Stromal cell of bone marrow (primary cell): ENCODE data around the gene NUDT6.
"Not testable (repeated sequence)": the region's sequence is repeated elsewhere in the genome, so short reads cannot be mapped to it uniquely, and the experiment has no call there.

ENCODE experiments used
- DNase-seq: peaks from one replicate; pipeline ENCODE4 v3.0.0-alpha.2; 2012; ENCODE audit warnings: low read depth

The NUDT6 gene

DNA sequence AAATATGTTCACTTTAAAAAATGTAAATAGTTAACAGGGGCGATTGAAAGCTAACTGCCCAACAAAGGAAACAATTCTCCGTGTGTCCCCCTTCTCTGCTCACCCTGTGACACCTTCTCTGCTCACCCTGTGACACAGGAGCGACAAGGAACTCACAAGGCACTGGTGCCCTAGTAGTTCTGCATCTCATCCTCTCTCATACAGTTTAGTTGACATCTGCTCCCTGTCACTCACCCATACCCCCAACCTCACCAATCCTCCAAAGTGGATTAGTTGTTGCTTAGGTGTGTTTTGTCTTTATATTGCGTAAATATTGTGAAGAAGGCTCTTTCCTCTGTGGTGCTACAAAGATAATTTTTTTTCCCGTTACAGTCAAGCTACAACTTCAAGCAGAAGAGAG is 46.4 kb downstream of the NUDT6 start:
- DNase-seq, result no peak

DNA sequence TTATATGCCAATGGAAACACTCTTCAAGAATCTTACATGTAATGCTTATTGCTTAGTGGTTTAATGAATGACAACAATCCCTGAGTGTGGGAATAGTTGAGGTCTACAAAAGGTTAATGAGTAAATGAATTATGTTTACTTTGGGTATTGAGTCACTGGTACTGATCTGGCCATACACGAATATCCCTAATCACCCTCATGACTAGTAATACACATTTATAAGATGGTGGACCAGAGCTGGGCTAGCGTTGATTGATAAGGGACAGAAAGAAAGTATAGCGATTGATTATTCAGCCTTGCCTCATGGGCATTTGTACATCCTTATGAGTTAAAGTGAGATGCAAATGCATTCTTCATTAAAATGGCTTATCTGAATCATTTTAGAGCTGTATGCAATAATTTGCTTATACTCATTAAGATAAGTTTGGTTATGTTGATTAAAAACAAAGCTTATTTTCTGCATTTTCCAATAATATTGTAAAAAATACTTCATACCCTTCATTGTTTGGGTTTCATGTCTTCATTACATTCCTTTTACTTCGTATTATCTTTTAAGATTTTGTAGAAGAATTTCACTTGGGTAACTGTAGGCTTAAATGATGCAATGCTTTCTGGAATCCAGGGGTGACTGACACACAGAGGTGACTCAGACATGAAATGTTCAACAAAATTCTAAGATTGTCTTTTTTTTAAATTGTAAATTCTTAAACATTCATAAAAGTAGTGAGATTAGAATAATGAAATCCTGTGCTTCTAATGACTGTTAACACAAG is 48.4 kb downstream of the NUDT6 start:
- peak; percentile 69 for DNase-seq

DNA sequence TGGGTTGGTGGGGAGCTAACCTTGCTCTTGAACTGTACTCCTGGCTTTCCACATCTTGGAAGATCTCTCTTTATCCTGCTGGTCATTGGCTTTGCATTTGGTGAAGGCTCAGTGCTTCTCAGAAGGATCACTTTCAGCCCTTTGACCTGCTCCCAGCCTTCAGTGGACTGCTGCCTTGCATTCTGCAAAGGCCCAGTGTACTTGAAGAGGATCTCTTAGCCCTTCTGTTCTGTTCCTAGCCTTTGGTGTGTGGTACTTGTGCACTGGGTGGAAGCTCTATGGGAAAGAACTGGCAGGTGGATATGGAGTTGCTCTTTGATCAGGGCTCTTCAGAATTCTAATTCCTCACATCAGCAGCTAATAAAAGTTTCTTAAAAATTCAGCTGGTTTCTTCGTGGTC is 49.3 kb downstream of the NUDT6 start:
- DNase-seq, result no peak

DNA sequence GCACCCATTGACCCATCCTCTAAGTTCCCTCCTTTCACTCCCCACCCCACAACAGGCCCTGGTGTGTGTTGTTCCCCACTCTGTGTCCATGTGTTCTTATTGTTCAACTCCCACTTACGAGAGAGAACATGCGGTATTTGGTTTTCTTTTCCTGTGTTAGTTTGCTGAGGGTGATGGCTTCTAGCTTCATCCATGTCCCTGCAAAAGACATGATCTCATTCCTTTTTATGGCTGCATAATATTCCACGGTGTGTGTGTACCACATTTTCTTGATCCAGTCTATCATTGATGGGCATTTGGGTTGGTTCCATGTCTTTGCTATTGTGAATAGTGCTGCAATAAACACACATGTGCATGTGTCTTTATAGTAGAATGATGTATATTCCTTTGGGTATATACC is 54.2 kb downstream of the NUDT6 start:
- DNase-seq, result not testable (repeated sequence)

DNA sequence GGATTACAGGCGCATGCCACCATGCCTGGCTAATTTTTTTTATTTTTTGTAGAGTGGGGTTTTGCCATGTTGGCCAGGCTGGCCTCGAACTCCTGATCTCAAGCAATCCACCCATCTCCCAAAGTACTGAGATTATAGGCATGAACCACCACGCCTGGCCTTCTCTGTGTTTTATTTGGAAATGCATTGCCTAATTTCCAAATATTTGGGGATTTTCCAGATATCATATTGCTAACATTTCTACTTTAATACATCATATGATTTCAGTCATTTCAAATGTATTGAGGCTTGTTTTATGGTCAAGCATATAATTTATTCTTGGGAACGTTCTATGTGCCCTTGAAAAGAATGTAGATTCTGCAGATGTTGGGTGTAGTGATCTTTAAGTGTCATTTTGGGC is 57.0 kb downstream of the NUDT6 start:
- no peak for DNase-seq

DNA sequence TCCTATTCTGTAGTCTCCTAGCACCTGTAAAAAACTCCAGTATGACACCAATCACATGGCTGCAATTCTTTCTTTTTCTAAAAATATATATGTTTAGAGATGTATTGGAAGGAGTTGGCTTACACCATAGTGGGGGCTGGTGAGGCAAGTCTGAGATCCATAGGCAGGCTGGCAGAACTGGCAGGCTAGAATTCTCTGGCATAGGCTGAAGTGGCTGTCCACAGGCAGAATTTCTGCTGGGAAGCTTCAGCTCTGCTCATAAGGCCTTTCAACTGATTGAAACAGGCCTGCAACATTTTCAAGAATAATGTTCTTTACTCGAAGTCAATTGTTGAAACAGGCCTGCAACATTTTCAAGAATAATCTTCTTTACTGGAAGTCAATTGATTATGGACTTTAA is 58.8 kb downstream of the NUDT6 start:
- no peak for DNase-seq

DNA sequence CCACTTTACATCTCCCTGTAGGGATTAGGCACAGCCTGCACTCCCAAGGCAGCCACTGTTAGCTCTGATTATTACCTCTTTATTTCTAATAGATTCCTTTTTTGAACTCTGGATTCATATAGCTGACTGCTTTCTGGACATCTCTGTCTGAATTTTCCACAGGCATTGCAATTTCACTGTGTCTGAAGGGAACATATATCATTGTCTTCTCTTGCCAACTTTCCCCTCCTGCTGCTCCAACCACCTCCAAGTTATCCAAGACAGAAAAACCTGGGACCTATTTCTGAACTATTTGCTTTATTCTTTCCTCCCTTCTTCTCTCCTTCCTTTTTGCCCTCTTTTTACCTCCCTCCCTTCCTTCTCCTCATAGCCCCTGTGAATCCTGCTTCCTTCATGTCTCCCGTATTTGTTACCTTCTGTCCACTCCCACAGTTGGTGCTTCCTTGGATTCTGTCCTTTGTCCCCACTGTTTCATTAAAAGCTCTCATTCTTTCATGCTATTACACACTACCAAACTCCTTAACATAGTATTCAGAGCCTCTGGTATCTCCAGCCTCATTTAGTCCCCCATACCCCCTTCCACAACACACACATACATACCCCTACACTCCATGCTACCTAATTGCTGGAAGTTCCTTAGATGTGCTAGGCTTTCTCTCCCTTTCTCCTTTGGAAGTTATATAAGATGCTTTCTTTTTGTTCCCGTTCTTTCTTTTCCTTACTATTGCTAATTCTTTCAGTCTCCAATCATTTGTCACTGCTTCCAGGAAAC is 61.0 kb downstream of the NUDT6 start:
- DNase-seq, result no peak

DNA sequence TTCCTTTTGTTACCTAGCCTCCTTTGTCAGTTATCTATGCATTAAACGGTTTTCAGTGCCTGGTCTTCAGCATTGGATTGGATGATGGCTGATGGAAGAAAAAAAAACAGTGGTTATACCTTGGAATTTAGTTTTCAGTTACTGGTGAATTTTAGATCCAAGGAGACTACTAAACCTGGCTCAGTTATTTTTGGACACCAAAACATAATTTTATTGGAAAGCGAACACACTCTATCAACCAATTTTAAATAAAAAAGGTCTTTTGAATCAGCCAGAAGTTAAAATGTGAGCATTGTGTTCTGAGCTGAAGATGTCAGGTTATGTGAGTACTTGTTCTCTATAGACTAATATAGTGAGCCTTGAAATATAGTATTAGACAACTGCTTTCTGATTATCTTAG is 63.7 kb downstream of the NUDT6 start:
- DNase-seq, result no peak

DNA sequence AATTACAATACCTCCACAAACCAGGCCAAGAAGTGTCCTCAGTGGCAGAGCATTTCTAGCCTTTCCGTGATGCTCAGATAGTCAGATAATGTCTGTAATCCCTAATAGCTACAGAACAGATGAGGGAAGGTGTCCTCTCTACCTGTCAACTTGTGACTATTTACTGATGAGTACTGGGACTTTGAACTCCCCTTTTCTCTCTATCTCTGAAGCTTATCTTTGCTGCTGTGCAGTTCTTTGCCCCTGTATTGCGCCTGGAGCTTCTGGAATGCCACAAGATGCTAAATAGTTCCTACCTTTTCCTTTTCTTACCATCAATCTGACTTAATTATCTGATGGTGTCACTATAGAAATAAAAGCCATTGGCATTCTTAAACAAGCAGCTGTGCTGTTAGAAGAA is 65.2 kb downstream of the NUDT6 start:
- no peak for DNase-seq

DNA sequence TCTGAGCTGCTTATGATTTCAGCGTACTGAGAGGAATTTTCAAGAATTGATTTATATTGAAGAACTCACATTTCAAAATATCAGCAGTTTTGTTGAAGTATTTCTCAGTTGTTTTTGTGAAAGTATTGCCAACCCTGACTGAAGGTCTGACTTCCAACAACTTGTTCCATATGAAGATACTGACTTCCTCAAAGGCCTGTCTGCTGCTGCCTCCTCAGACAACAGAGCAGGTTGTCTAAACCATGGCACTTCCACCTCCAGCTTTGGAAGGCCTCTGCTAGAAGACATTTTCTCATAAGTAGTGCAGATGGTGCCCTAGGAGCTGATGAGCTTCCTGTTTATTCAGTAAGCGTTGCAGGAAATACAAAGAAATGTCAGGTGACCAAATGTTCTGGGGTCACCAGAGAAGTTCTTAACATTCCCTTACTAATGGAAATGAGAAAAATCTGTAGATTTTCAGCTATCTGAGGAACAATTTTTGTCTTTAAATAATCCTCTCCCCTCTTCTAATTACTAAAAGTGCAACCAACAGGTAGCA is 67.0 kb downstream of the NUDT6 start:
- no peak for DNase-seq

DNA sequence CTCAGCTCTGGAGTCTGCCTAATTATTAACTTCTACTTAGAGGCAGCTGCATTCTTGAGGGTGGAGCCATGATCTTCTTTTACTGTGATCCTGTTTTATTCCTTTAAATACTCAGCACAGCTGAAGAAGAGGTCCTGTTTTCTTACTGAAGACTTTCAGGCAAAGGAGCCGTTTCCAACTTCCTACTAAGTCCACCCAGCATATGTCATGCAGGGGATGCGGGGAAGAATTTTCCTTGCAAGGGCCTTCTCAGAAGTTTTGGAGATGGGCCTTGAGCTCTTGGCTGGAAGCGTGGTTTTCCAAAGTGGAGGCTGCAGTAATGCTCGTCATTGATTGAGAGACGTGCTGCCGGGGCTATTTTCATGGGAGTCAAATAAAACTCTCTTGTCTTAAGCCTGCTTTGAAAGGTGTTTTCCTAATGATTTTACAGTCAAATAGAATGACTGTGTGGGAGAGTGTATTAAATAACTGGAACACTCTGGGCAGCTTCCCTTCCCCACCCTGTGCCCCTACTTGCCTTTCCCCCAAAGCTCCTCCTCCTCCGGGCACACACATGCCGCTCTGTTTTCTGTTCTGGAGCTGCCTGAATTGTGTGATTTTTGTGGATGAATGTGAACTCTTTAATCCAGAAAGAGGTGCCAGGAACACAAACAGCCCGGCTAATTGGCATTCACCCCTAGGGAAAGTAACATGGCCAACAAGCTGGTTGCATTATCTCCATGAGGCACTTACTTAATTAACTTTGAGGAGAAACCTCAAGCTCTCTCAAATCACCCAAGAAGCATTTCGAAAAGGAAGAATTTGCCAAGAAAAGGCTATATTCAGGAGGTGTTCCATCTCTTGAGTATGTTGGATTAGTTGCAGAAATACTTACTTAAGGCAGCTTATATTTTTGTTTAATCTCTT is 67.7 kb downstream of the NUDT6 start:
- DNase-seq, result no peak

DNA sequence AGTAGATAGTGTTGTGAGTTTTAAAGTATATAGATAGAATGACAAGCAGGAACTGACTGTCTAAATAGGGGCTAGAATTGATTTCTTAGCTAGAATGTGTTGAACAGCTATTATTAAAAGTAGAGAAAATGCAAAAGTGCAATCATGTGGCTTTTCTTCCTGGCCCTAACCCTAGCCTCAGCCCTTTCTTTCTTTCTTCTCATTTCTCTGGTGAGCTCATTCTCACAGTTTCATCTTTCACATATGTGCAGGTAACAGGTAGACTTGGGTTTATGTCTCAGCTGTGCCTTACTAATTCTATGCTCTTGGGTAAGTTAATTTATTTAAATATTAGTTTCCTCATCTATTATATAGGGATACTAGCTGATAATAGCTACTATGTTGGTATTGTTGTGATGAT is 70.8 kb downstream of the NUDT6 start:
- no peak for DNase-seq

DNA sequence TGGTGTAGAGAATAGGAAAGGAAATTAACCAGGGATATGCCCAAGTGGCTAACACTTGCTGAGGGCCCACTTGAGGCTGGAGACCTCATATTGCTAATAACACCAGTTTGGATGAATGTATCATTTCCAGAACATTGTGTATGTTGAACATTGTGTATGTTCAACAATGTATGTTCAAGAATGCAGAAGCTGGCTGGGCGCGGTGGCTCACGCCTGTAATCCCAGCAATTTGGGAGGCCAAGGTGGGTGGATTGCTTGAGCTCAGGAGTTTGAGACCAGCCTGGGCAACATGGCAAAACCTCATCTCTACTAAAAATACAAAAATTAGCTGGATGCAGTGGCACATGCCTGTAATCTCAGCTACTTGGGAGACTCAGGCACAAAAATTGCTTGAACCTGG is 72.6 kb downstream of the NUDT6 start:
- DNase-seq, result not testable (repeated sequence)

DNA sequence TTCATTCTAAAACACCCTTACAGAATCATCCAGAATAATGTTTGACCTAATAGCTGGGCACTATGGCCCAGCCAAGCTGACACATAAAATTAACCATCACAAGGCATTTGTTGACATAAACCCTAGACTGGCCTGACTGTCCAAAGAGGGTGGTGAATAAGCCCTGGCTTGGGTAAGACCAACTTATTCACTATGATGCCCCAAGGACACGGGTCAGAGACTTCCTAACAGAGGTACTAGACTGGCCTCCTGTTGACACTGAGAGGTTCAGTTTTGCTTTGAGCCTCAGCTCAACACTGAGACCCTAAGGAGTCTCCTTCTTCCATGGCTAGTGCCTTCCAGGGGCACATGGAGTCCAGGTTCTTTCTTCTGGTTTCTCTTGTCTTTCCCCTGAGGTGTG is 74.5 kb downstream of the NUDT6 start:
- DNase-seq, result no peak

DNA sequence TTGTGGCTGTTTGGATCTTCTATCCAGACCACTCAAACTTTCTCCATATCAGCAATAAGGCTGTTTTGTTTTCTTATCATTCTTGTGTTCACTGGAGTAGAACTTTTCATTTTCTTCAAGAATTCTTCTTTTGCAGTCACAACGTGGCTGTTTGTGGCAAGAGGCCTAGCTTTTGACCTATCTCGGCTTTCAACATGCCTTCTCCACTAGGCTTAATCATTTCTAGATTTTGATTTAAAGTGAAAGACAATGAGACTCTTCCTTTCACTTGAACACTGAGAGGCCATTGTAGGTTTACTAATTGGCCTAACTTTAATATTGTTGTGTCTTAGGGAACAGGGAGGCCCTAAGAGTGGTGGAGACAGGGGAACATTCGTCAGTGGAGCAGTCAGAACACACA is 76.6 kb downstream of the NUDT6 start:
- DNase-seq, result no peak

DNA sequence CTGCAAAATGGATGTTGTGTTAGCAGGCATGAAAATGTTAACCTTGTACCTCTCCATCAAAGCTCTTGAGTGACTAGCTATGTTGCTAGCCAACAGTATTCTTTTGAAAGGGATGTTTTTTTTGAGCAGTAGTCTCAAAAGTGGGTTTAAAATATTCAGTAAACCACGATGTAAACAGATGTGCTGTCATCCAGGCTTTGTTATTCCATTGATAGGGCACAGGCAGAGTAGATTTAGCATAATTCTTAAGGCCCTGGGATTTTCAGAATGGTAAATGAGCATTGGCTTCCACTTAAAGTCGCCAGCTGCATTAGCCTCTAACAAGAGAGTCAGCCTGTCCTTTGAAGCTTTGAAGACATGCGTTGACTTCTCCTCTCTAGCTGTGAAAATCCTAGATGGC is 77.3 kb downstream of the NUDT6 start:
- no peak for DNase-seq

DNA sequence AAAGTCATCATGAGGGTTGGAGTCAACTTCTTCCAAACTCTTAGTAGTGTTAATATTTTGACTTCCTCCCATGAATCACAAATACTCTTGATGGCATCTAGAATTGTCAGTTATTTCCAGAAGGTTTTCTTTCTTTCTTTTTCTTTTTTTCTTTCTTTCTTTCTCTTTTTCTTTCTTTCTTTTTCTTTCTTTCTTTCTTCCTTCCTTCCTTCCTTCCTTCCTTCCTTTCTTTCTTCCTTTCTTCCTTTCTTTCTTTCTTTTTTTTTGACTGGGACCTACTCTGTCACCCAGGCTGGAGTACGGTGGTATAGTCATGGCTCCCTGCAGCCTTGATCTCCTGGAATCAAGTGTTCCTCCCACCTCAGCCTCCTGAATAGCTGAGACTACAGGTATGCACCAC is 78.0 kb downstream of the NUDT6 start:
- DNase-seq, result not testable (repeated sequence)

DNA sequence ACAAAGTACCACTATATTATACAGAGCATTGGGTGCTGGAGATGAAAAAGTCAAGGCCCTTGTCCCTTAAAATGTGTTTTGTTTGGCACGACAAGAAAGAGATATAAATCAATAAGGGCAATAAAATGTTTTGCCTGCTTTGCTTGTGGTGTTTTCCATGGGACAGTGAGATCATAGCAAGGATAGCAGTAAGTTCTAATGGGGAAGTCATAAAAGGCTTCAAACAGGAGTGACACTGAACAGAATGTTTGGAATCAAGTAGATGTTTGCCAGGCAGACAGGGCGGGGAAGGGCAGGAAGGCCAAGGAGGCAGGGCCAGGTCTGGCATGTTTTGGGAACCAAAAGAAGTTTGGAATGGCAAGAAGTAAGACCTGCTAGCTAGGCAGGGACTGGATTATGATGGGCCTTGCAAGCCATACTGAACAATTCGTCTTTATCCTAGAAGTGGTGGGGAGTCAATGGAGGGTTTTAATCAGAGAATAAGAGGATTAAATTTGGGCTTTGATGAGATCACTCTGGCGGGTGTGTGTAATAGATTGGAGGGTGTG is 79.3 kb downstream of the NUDT6 start:
- no peak for DNase-seq
